Kasumi-1 (cell line): ENCODE results near the gene FOXO6.

Source experiments
- DNase-seq, 2 experiments: peaks; one replicate each; lab custom pipeline; 2025; lab: John Stamatoyannopoulos, UW

The FOXO6 gene

DNA sequence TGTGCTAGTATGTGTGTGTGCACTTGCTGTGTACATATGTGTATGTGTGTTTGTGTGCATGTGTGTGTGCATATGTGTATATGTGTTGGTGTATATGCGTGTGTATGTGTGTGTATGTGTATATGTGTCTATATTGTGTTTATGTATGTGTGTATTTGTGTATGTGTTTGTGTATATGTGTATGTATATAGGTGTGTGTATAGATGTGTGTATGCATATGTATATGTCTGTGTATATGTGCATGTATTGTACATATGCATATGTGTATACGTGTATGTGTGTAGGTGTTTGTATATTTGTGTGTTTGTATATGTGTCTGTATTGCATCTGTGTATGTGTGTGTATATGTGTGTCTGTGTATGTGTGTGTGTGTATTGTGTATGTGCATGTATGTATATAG is 64.1 kb downstream of the FOXO6 start:
- DNase-seq, result no peak

DNA sequence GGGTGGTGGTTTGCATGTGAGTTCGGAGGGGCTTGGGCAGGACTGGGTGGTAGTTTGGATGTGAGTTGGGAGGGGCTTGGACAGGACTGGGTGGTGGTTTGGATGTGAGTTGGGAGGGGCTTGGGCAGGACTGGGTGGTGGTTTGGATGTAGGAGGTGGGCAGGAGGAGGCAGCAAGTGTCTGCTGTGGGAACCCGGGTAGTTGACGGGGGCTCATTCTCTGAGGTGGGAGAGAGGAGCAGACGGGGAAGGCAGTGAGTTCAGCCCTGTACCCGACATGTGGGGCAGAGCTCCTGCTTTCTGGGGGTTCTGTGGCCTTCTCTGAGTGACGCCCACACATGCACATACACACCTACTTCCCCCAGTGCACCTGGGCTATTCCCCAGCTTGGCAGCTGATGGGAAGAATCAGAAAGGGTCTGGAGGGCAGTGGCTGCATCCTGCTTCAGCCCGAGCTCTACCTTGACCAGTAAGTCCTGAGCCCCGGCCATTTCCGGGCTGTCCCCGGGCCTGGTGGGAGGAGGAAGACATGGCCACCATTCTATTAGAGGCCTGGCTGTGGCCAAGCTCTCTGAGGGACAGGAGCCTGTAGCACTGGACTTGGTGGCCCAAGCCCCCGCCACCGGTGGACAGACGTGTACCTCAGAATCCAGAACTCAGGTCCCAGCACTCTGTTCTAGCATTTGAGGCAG is 65.1 kb downstream of the FOXO6 start:
- DNase-seq, result no peak

DNA sequence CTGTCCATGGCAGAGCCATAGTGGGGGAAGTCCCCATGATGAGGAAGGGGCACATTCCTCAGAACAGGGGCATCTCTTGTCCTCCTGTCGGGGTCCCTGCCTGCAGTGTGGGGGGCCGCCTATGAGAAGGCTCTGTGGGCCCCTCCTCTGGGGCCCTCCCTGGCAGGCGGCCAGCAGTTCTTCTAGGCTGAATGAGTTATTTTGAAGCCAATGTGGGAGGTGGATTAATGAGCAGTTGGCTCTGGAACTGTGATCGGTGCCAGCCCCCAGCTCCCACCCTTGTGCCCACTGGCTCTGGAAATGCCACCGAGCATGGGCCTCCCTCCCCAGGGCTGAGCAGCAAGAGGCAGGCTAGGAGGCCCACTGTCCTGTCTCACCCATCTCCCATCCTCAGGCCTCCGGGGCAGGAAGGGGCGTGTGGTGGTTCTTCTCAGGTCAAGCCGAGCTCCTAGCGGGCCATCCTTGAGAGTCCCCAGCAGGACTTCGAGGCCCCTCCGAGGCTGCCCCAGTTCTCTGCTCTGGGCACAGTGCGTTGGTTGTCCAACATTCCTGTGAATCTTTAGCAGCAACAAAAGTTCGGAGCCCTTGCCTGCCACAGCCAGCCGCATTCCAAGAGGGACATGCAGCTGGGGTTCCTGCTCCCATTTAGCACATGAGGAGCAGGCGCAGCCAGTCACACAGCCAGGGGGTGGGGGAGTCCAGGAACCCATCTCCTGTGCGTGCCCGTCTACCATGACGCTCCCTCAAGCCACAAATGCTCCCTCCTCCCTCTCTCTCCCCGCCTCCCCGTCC is 66.1 kb downstream of the FOXO6 start:
- DNase-seq, result no peak

DNA sequence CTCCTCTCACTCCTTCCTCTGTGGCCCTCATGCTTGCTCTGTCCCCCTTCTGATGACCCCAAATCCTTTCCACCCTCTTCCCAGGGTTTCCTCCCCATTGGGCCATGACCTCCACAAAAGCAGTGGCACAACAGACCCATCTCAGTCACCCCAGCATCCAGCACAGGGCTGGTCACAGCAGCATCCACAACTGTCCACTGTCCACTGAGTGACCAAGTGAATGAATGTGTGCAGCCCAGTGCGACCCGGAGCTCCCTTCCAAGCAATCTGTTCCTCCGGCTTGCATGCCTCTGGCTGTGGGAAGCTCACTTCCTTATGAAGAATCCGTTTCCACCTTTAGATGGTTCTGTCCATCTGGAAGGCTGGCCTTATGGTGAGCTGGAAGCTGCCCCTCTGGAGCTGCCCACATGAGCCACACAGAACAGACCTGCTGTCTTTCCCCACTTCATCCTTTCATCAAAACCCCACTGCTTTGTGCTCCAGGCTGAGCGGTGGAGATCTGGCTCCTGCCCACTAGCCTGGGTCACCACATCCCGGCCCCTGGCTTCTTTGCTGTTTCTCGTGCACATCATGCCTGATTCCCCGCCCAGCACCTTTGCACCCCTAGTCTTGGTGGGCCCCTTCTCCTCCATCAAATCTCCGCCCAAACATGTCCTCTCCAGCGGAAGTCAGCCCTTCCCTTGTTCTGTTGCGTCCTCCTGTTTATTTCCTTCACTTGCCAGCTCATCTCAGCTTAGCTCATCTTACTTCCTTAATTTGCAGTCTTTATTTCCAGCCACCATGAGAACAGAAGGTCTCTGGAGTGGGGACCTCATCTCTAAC is 66.9 kb downstream of the FOXO6 start:
- DNase-seq, result peak; percentile 51 to 64

DNA sequence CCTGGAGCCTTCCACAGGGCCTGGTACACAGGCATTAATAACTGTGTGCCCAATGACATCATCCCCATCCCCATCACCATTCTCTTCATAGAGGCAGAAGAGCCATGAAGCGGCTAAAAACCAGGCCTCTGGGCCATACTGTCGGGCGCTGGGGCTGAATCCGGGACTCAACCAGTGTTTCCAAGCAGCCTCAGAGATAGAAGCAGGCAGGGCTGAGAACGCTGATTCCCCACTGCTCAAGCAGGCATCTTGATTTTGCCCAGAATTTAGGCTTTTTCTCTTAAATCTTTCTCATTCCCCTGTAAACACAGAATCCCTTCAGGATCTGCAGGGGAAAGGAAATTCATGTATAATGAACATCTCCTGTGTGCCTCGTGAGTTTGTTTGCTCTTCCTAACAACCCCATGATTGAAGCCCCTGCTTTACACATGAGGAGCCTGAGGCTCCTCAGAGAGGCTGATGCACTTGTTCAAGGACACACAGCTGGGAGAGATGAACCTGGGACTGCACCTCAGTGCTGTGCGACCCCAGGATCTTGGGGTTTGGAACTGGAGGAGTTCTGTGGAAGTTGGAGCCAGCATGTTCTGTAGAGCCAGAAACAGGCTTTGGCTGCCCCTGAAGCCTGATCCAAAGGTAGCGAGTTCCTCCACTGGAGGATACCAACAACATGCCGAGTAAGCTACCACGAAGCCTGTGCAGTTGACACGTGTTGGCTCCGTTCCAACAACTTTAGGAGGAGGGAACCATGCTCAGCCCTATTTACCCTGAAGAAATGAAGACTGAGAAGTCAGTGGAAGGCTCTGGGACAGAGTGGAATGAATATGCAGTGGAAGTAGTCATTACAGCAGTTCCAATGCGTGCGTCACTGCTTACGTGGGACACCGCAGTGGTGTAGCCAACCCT is 67.8 kb downstream of the FOXO6 start:
- no peak for DNase-seq

DNA sequence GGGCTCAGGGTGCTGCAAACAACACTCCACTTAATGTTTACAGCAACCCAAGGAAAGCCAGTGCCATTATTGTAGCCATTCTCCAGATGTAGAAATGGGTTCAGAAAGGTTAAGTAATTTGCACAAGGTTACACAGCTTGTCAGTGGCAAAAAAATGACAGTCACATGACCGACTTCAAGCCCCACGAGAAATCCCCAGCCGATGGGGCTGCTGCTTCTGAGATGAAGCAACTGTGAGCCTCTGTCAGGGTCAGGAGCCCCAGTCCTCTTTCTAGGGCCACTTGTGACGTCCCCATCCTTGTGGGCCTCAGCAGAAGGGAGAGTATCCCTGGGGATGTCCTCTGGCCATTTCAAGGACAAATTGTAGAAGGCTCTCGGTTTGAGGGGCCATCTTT is 68.4 kb downstream of the FOXO6 start:
- DNase-seq, result no peak

DNA sequence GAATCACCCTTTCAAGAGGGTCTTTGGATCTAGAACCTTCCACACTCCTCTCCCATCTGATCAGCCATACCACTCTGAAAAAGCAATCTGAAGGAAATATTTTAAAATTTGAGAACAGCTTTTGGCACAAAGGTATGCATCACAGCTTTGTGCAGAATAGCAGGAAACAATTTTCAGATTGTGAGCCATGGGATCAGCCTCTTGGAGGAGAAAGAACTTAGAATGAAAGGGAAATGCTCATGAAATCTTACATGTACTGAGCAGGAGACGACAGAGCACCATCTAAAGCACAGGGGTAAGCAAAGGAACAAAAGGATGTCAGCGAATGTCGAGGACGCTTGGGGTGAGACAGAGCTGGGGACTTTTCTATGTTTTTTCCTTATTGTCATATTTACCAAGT is 68.8 kb downstream of the FOXO6 start:
- DNase-seq, result no peak

DNA sequence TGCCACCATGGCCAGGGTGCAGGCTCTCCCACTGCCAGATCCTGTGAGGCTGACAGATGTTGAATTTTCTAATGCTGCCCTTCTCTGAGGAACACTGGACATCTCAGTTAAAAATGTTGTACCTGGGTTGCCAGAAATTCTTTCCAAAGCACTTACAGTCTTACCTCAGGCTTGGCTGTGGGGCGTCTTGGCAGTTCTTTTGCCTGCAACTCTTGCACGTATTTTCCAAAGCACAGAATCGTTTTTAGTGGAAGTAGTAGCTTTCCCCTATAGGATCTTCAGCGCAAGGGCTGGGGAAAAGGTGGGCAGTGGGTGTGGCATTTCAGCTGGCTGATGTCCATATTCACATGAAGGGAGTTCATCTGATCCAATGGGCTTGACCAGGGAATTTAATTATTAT is 69.3 kb downstream of the FOXO6 start:
- DNase-seq, result no peak

DNA sequence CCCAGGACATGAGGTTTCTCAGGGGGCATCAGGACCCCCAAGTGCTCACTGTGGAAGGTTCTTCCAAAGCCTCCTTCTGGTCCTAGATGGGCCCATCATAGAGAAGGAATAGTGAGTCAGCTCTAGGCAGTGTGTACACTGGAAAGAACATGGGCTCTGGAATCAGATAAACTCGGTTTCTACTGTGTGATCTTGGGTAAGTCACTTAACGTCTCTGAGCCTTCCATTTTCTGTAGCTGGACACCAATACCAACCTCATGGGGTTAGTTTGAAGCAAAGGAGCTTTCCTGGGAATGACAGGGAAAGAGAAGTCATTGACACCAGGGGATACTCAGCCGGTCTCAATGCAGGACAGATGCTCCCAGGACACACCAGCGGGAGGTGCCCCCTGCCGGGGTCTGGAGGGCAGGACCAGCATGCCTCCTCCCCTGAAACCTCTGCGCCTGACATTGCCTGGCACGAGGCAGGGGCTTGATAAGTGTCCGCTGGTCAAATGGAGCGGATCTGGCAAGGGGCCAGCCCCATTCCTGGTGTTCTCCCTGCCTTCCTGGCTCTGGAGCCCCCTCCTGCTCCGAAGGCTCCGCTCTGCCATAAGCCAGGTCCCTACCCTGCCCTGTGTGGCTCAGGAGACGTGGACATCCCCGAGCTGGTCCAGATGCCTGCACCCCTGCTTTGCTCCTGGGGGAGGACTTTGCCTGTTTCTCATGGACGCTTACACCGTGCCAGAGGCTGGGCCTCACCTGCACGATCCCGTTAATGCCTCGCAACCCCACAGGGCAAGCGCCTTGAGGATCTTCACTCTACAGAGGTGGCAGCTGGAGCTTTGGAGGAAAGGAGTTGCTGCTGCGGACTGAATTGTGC is 70.5 kb downstream of the FOXO6 start:
- DNase-seq, result no peak
